ENCODE results near the gene CCDC146.
"Not testable (repeated sequence)": the region's sequence is repeated elsewhere in the genome, so short reads cannot be mapped to it uniquely, and the experiment has no call there.

The CCDC146 gene

DNA sequence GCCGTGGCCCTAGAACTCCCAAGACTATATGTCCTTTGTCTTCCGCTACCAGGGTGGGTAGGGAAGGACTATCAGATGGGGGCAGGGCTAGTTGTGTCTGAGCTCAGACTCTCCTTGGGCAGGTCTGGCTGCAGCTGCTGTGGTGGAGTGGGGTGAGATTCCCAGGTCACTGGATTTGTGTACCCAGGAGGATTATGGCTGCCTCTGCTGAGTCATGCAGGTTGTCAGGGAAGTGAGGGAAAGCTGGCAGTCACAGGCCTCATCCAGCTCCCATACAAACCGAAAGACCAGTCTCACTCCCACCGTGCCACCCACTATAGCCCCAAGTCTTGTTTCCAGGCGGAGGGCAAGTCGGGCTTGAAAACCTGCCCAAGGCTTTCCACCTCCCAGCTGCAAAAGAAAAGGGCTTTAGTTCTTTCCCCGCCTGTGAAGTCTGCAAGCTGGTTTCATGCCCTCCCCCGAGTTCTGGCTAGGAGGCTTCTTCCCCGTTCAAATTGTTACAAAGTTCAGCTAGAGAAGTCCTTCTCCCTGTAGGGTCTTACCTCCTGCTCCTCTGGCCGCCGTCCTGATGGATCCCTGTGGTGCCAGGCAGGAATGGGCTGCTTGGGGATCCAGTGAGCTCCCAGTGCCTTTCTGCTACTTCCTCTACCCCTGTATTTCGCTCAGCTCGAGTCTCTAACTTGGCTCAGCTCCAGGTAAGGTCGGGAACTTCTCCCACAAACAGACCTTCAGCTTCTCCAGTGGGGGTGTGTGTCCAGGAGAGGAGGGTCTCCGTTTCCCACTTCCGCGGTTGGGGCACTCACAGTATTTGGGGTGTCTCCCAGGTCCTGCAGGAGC lies 184.0 kb downstream of the CCDC146 start:
- DNase-seq = no peak

DNA sequence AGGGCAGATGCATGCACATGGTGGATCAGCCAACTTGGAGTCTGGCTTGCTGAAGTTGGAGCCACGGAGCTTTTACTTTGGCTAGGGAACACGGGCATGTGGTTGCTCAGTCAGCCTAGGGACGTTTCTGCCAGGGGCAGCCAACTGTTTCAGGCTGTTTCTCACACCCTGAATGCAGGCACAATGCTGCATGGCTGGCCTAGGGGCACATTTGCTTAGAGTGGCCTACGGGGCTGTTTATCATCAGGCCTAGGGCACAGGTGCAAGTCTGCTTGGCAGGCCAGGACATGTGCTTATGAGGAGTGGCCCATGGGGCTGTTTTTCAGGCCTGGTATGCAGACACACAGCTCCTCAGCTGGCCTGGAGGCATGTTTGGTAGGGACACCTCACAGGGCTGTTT lies 186.4 kb downstream of the CCDC146 start:
- DNase-seq = peak; percentile 25

- no peak for DNase-seq
Measured at GRCh38 chr7:77309714-77310220, 187.4 kb downstream of the CCDC146 start.

- no peak for DNase-seq
Measured at GRCh38 chr7:77310982-77311381, 188.6 kb downstream of the CCDC146 start.

- DNase-seq = no peak
Measured at GRCh38 chr7:77313085-77313484, 190.7 kb downstream of the CCDC146 start.

DNA sequence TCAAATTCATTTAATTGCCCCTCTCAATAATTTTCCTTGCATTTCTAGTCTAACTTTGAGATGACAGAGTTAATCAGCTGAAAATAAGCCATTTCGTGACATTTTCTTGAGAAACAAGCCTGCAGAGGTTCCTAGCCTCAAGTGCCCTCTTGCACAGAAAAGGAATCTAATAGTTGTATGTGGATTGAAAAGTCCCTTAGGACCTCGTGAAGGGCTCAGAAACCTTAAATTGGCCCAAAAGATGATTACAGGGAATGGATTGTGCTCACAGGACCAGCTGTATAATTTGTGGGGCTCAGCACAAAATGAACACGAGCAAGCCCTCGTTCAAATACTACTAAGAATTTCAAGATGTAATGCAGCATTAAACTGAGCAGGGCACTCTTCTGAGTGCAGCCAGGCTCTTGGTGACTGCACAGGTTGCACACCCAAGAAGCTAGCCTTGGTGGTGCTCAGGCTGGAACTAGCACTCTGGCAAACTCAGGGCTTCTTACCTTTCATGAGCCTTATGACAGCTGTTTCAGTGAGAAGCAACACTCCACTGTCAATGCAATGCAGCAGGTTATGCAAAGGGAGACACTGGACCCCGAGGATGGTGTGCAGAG lies 191.6 kb downstream of the CCDC146 start:
- DNase-seq = no peak

- DNase-seq = no peak
Measured at GRCh38 chr7:77315182-77315591, 192.8 kb downstream of the CCDC146 start.

- no peak for DNase-seq
Measured at GRCh38 chr7:77316219-77316978, 194.0 kb downstream of the CCDC146 start.

GRCh38 chr7:77318019-77318418 lies 195.6 kb downstream of the CCDC146 start:
- DNase-seq = no peak

DNA sequence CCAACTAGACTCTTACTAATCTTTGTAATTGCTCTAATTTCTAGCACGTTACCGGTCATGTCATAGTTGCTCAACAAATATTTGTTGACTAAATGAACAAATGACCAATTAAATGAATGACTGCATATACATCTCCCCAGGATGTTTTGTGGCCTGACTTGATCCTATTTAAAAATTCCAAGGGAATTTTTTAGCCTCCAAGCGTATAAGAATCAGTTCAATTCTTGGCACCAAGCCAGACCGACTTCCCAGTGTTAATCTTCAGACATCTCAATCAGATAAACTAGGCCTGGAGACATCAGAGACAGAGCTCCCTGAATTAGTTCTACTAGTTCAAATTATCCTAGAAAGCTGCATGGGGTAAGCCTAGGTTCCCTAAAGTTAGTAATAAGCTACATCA lies 197.7 kb downstream of the CCDC146 start:
- no peak for DNase-seq

DNA sequence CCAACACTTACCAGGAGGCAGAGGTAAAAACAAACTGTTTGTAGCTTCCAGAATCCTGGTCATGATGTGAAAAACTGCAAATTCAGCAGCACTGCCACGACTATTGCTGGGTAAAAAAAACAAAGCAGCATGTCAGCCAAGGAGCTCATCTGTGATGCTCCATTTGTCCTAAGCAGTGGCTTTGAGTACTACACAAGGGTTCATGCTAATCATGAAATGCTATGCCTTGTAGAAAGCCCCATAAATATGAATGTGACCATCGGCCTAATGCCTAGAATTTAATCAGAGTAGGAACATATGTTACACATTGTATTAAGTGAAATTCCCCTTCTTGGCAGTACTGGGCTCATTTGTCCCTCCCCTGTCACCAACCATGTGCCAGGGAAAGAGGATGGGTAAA lies 198.3 kb downstream of the CCDC146 start:
- peak; percentile 28 for DNase-seq

- no peak for DNase-seq
Measured at GRCh38 chr7:77321300-77321699, 198.9 kb downstream of the CCDC146 start.

DNA sequence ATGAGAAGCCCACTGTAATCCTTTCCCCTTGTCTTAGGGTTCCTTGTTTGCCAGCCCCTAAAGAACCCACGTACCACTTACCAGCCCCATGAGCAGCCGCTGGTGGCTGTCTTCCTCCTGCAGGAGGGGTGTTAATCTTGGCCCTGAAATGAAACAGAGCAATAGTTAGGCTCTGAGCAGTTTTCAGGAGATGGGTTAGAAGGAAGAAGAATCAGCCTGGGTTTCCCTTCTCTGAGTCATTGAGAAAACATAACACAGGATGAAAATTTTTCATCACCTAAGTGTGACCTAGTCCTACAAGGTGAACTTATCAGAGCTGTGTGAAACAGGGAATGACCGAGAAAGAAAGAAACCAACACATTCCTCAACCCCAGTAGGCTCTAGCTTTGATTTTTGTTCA lies 203.7 kb downstream of the CCDC146 start:
- DNase-seq = no peak

DNA sequence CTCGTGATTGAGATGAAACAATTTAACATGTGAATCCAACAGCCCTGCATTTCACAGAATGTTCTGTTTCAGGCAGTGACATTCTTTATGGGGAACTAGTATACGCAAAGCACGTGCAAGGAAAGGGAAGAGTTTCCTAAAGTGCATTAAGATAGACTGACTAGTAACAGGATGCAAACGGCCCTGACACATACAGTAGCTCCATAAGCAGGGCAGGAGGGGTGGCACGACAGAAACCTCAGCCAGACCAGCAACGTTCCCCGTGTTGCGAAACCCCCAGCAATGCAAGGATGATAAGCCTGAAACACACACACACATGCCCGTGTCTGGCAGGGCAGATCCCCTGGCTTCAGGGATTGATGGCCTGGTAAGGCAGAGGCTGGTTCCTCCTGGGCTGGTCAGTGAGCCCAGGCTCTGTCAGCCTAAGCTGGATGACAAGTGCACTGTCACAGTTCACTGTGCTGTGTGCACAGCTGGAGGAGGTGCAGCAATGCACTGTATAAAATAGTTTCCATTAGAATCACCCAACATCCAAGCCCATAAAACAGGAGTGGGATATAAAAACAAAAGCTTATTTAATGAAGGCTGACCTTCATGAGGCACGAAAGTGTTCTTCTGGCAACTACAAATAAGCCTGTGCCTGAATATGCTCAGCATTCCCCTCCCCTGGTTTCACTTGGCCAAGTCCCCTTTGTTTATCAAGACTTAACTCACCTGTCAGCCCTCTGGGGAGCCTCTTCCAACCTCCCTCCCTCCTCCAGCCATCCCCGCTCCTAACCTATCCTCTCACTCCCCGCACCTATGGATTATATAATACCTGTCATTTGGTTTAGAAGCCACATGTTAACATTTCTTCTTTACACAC lies 204.9 kb downstream of the CCDC146 start:
- no peak for DNase-seq

- DNase-seq = no peak
Measured at GRCh38 chr7:77327932-77328628, 205.7 kb downstream of the CCDC146 start.

DNA sequence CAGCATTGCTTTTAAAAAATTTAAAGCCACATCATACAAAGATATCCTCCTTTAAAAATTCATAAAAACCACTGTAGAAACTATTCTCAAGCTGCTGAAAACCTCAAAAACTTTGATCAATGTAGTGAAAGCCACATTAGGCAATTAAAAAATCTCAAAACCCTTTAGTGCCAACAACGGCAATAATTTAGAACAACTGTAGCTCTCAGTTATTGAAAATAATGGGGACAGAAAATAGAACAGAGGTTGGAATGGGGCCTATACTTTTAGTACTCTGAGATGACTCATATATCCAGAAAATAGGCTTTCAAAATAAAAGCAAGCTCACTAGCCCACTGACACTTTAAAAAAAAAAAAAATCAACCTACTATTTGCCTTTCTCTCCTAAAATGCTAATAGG lies 206.3 kb downstream of the CCDC146 start:
- no peak for DNase-seq

DNA sequence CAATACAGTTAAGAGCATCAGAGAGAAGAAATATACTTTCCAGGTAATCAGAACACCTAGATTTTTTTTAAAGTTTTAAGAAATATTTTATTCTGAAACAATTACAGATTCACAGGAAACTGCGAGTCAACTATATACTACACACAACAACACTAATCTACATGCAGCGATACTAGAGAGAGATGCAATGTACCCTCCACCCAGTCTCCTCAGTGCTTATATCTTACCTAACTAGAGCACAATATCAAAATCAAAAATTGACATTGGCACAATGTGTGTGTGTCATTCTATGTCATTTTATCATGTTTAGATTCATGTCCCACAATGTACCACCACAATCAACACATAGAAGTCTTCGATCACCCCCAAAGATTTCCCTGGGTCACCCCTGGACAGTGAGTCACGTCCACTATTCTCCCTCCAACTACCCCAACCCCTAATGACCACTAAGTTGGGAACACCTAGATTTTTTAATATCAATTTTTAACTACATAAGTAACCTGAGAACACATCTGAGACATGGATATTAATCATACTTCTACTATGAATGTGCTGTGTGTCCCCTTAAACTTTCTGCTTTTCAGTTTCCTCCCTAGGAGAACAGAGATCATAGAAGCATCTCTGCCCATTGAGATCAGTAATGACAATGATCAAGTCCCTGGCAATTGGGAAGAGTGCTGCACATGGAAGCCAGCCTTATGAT lies 207.2 kb downstream of the CCDC146 start:
- no peak for DNase-seq

DNA sequence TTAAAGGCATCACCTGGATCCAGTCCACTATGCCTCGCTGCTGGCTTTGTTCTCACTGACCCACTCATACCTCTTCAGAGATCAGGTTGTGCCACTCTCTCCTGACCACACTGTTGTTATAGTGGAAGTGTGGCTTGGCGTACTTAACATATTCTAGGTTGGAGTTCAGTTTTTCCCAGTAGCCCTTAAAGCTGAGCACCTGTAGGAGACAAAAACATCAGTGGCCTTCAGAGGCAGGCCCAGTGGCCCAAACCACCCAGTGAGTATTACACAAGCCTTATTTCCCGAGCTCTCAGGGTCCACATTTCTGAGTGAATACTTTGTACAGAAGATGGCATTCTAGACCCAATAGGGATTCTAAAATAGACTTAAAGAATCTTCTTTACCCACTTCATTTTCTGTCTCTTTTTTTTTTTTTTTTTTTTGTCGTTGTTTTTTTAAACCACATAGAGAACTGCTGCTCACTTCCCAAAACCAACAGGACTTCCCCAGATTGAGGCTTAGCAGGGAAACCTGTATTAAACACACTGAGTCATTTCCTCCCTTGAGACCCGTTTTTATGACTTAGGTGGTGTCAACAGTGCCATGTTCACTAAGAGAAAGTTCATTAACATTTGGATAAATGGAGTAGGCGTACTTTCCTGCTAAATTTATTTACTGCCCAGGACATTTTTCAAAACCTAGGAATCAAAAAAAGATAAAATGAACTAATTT lies 207.9 kb downstream of the CCDC146 start:
- no peak for DNase-seq

DNA sequence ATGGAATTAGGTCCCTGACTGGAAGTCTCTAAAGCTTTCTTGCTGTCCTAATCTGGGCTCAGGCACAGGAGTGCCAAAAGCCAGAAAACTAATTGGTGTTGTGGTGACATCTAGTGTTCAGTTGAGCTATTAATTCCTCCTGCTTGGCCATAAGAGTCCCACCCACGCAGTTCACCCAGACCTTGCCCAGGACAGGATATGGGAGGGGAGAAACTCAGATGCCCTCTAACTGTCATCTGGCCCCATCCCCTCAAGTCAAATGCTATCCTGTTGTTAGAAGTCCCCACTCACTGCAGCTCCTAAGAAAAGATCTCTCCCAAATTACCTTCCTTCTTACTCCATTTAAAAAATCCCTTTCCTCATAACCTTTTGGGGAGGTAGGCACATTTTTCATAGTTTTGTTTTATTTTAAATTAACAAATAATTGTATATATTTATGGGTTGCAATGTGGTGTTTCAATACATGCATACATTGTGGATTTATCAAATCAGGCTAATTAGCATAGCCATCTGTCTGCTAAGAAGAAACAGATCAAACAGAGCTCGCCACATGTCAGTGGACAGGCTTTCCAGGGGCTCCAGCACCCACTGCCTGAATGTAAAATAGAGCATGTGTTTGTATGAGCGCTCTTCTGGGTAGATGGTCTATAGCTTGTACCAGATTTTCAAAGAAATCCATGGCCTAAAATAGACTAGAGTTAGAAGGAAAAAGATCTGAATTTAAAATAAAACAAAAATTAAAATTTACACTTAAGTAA lies 209.7 kb downstream of the CCDC146 start:
- DNase-seq = peak; percentile 35

DNA sequence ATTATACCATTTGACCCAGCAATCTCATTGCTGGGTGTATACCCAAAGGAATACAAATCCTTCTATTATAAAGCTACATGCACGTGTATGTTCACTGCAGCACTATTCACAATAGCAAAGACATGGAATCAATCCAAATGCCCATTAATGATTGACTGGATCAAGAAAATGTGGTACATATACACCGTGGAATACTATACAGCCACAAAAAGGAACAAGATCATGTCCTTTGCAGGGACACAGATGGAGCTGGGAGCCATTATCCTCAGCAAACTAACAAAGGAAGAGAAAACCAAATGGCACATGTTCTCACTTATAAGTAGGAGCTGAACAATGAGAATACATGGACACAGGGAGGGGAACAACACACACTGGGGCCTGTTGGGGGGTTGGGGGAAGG lies 211.6 kb downstream of the CCDC146 start:
- not testable (repeated sequence) for DNase-seq
